LNCaP clone FGC (cell line): ENCODE results near the gene PNLIPRP1.

ENCODE experiments used
- DNase-seq: peaks from one replicate; pipeline ENCODE4 v3.0.0-alpha.2; 2011; ENCODE audit warnings: low read depth
- H3K4me3 ChIP-seq: 2 replicates; pipeline ENCODE4 v1.5.1; 2011; ENCODE audit warnings: mild to moderate bottlenecking, low read depth, low read length, control low read depth
- CTCF ChIP-seq: IDR thresholded peaks from 2 replicates; pipeline ENCODE4 v1.5.1; 2012; ENCODE audit warnings: mild to moderate bottlenecking; ENCODE audit not compliant: control insufficient read depth, insufficient read depth; ENCODE audit errors: extremely low read depth

Gene PNLIPRP1

GRCh38 chr10:116620423-116621400 lies 30.0 kb downstream of the PNLIPRP1 start, which contains the start of gene PNLIPRP2:
Gene PNLIPRP2 (plus strand): TSS chr10:116620953.
- no peak for TF ChIP-seq CTCF
- DNase-seq = no peak
- H3K4me3 ChIP-seq = no peak within 1 kb of the TSS

GRCh38 chr10:116621476-116621875 lies 30.7 kb downstream of the PNLIPRP1 start:
- TF ChIP-seq CTCF = no peak
- DNase-seq = no peak
- no peak overlapping the region for H3K4me3 ChIP-seq

- no peak for TF ChIP-seq CTCF
- no peak for DNase-seq
- no peak overlapping the region for H3K4me3 ChIP-seq
These were observed 31.3 kb downstream of the PNLIPRP1 start for GRCh38 chr10:116621934-116622655.

- no peak overlapping the region for H3K4me3 ChIP-seq
- no peak for TF ChIP-seq CTCF
- no peak for DNase-seq
These were observed 35.1 kb downstream of the PNLIPRP1 start for GRCh38 chr10:116625845-116626244.

- DNase-seq = no peak
- no peak for TF ChIP-seq CTCF
- H3K4me3 ChIP-seq = no peak overlapping the region
These were observed 36.1 kb downstream of the PNLIPRP1 start for GRCh38 chr10:116626815-116627214.

- TF ChIP-seq CTCF = peak; percentile 97
- DNase-seq = peak; percentile 4
- peak overlapping the region; percentile 48 for H3K4me3 ChIP-seq
These were observed 36.7 kb downstream of the PNLIPRP1 start for GRCh38 chr10:116627386-116627933.
